Measurements from ENCODE around the gene RNF181. TPM values are rescaled to one million over a fixed set of nuclear protein-coding genes. Genes with fewer than 3 reads are reported as not detected.
"Not testable (repeated sequence)": the region's sequence is repeated elsewhere in the genome, so short reads cannot be mapped to it uniquely, and the experiment has no call there.

Gene RNF181
- total RNA-seq, 1 experiment from 2014 or later, result 286 TPM

- no peak for DNase-seq (ENCODE audit: low spot score)
Measured at GRCh38 chr2:85596486-85597143, 1.1 kb downstream of the RNF181 start.

GRCh38 chr2:85597241-85597640, 1.7 kb downstream of the RNF181 start:
- DNase-seq (ENCODE audit: low spot score), result no peak

GRCh38 chr2:85598594-85599340, 3.2 kb downstream of the RNF181 start:
- DNase-seq (ENCODE audit: low spot score), result no peak

GRCh38 chr2:85599468-85600234, 4.1 kb downstream of the RNF181 start:
- DNase-seq (ENCODE audit: low spot score), result no peak

GRCh38 chr2:85600235-85600575, 4.7 kb downstream of the RNF181 start:
- DNase-seq (ENCODE audit: low spot score), result no peak

GRCh38 chr2:85600951-85601770, 5.6 kb downstream of the RNF181 start:
- DNase-seq (ENCODE audit: low spot score), result no peak

GRCh38 chr2:85601771-85602475, 6.4 kb downstream of the RNF181 start:
- no peak for DNase-seq (ENCODE audit: low spot score)

GRCh38 chr2:85602476-85603234, 7.1 kb downstream of the RNF181 start, which contains the start of gene TMEM150A:
Gene TMEM150A, minus strand, starts transcription at chr2:85602698. Its CDS starts 750 bp downstream, at chr2:85601948.
- DNase-seq (ENCODE audit: low spot score), result peak; percentile 73

GRCh38 chr2:85604133-85604444, 8.5 kb downstream of the RNF181 start:
- not testable (repeated sequence) for DNase-seq (ENCODE audit: low spot score)

- no peak for DNase-seq (ENCODE audit: low spot score)
Measured at GRCh38 chr2:85604568-85605339, 9.2 kb downstream of the RNF181 start.

- DNase-seq (ENCODE audit: low spot score), result peak; percentile 71
Measured at GRCh38 chr2:85605406-85606115, 10.0 kb downstream of the RNF181 start.

- no peak for DNase-seq (ENCODE audit: low spot score)
Measured at GRCh38 chr2:85606116-85606455, 10.5 kb downstream of the RNF181 start.

- DNase-seq (ENCODE audit: low spot score), result no peak
Measured at GRCh38 chr2:85607268-85608215, 12.0 kb downstream of the RNF181 start.

- no peak for DNase-seq (ENCODE audit: low spot score)
Measured at GRCh38 chr2:85611217-85611704, 15.7 kb downstream of the RNF181 start.

GRCh38 chr2:85611705-85612587, 16.4 kb downstream of the RNF181 start, which contains the start of gene C2orf68:
Gene C2orf68, minus strand, starts transcription at chr2:85612066. Its CDS starts 82 bp downstream, at chr2:85611984.
- peak; percentile 73 for DNase-seq (ENCODE audit: low spot score)

GRCh38 chr2:85613717-85614515, 18.4 kb downstream of the RNF181 start:
- DNase-seq (ENCODE audit: low spot score), result no peak
